ENCODE results near the gene REXO1. TPM values are rescaled to one million over a fixed set of nuclear protein-coding genes. Genes with fewer than 3 reads are reported as not detected.

Gene REXO1
- total RNA-seq, 2 experiments from 2014 or later: 53.1 to 54.2 TPM

DNA sequence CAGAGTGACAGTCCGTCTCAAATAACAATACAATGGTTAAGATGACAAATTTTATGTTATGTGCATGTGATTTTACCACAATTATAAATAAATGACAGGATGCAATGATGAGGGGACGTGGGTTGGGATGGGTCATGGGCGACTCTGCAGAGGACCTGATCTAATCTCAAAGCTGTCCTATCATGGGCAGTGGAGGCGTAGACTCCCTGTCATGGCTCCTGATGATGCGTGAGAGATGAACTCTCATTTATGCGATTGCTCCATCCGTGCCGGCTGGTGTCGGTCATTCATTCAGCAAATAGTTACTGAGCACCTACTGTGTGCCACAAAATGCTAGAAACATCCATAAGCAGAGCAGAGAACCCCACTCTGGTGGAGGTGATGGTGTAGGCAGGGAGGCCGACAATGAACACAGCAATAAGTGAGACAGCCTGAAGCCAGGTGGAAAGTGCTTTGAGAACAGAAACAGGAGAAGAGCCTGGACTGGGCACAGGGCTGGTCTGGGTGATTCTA is 1.7 kb upstream of the REXO1 start:
- no peak for DNase-seq
- Mint-ChIP-seq H3K27ac (no peak overlapping the region), H3K4me3 (no peak overlapping the region), H3K9me3 (no peaks in the 10 kb centered on the region), H3K36me3 (peaks cover 15% of the 10 kb centered on the region), H3K4me1 (peaks cover 49% of the 10 kb centered on the region), H3K27me3 (no peaks in the 10 kb centered on the region)

DNA sequence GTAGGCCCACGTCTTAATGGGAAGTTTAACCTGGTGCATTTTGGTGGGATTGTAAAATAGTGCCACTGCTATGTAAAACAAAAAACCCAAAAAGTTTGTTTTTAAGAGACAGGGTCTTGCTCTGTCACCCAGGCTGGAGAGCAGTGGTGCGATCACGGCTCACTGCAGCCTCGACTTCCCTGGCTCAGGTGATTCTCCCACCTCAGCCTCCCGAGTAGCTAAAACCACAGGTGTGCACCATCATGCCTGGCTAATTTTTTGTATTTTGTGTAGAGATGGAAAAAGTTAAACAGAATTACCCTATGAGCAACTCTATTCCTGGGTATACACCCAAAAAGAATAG is 820 bp upstream of the REXO1 start:
- Mint-ChIP-seq H3K4me3 (peak overlapping the region; percentile 74), H3K27ac (peak overlapping the region; percentile 68), H3K27me3 (no peaks in the 10 kb centered on the region), H3K9me3 (no peaks in the 10 kb centered on the region), H3K36me3 (peaks cover 15% of the 10 kb centered on the region), H3K4me1 (peaks cover 45% of the 10 kb centered on the region)
- no peak for DNase-seq

DNA sequence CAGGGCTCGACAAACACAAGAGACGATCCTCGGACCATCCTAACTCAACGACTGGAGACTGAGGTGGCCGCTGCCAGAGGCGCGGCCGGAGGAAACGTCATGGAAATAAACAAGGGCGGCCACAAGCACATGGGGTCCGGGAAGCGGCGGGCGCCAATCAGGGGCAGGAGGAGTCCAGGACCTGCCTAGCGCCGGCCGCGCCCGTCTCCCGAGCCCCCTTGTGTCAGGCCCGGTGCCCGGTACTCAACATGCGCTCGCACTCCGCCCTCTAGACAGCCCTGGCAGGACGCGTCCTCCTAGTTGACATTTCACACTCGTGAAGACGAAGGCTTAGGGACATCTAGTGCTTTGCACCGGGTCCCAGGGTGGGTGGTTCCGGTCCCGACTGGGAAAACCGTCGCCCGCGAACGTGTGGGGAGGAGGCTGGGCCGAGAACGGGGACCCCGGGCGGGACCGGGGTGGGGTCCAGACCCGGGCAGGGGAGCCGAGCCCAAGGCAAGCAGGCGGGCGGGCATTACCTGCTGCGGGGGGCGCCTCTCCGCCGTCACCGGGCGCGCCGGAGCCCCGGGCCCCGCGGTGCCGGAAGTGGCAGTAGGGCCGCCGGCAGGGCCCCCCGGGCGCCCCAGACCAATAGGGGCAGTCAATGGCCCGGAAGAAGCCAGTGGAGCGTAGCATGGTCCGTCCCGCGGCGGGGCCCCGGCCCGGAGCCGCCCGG is 442 bp downstream of the REXO1 start:
- H3K27me3 Mint-ChIP-seq: no peaks in the 10 kb centered on the region
- H3K27ac Mint-ChIP-seq: peak overlapping the region; percentile 94
- H3K9me3 Mint-ChIP-seq: no peaks in the 10 kb centered on the region
- H3K4me1 Mint-ChIP-seq: peaks cover 43% of the 10 kb centered on the region
- DNase-seq: peak; percentile 61
- peak overlapping the region; percentile 92 for H3K4me3 Mint-ChIP-seq
- peaks cover 11% of the 10 kb centered on the region for H3K36me3 Mint-ChIP-seq

DNA sequence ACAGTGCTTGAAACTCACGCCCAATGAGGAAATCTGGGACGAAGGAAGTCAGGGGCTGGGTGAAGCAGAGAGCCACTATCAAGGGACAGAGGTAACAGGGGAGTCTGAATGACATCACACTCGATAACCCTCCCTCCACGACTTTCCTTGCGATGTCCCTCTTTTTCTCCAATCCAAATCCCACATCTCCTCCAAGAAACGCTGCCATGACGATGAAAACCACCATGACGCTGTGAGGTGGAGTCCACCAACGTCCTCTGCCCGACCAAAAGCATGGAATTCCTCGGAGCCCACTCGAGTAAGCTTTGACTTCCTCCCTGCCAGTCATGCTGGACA is 967 bp downstream of the REXO1 start:
- Mint-ChIP-seq H3K9me3 (no peaks in the 10 kb centered on the region), H3K27me3 (no peaks in the 10 kb centered on the region), H3K4me1 (peaks cover 42% of the 10 kb centered on the region), H3K4me3 (peak overlapping the region; percentile 92), H3K36me3 (peaks cover 11% of the 10 kb centered on the region), H3K27ac (peak overlapping the region; percentile 94)
- DNase-seq: no peak

DNA sequence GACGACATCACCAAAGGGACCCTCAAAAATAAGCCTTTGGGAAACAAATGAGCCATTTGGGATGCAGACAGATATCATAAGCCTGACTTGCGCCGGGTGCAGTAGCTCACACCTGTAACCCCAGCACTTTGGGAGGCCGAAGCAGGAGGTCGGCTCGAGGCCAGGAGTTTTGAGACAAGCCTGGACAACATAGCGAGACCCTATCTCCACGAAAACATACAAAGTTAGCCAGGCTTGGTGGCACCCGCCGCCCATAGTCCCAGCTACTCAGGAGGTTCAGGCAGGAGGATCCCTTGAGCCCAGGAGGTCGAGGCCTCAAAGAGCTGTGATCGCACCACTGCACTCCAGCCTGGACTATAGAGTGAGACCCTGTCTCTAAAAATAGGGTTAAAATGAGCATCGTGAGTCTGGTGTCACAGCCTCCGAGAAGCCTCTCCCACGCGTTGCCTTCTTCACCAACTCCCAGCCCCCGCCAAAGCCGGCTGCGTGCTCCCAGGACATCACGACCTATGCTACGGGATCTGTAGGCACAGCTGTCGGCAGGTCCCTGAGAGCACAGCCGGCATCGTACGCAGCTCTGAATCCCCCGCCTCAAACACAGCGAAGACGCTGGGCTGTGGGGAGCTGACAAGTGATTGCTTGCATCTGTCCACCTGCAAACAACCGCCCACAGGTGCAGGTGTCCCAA is 1.6 kb downstream of the REXO1 start:
- H3K36me3 Mint-ChIP-seq: peaks cover 11% of the 10 kb centered on the region
- peaks cover 41% of the 10 kb centered on the region for H3K4me1 Mint-ChIP-seq
- peak overlapping the region; percentile 92 for H3K4me3 Mint-ChIP-seq
- H3K27me3 Mint-ChIP-seq: no peaks in the 10 kb centered on the region
- H3K9me3 Mint-ChIP-seq: no peaks in the 10 kb centered on the region
- no peak for DNase-seq
- H3K27ac Mint-ChIP-seq: peak overlapping the region; percentile 94

DNA sequence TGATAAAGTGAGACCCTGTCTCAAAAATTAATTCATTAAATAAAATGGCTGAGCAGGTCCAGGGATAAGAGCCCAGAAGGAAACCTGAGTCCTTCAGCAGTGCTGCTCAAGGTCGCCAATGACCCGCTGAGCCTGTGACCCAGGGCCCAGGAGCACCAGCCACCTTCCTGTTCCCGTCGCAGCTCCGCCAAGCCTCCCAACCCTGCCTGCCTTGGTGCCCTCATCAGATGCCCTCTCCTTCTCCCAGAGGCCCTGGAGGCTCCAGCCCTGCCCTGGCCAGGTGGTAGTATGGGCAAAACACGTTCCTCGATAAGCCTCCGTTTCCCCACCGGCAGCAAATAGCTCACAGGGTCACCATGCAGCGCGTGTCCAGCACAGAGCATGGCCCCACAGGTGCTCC is 2.6 kb downstream of the REXO1 start:
- H3K27me3 Mint-ChIP-seq: no peaks in the 10 kb centered on the region
- H3K4me3 Mint-ChIP-seq: no peak overlapping the region
- no peak overlapping the region for H3K27ac Mint-ChIP-seq
- DNase-seq: no peak
- peaks cover 9% of the 10 kb centered on the region for H3K36me3 Mint-ChIP-seq
- H3K9me3 Mint-ChIP-seq: no peaks in the 10 kb centered on the region
- peaks cover 41% of the 10 kb centered on the region for H3K4me1 Mint-ChIP-seq

DNA sequence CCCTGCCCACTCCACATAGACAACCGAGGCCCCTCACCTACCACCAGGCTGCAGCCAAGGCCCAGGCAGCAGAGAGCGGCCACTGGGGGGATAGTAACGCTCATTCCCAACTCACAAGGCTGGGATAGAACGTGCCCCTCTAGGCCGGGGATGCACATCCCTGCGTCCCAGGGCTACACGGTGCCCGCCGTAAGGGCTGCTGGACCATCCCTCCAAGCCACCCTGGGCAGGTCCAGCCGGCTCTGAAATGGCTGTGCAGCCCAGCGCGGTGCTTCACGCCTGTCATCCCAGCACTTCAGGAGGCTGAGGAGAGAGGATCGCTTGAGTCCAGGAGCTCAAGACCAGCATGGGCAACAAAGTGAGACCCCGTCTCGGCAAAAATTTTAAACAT is 3.2 kb downstream of the REXO1 start:
- peaks cover 42% of the 10 kb centered on the region for H3K4me1 Mint-ChIP-seq
- no peak for DNase-seq

DNA sequence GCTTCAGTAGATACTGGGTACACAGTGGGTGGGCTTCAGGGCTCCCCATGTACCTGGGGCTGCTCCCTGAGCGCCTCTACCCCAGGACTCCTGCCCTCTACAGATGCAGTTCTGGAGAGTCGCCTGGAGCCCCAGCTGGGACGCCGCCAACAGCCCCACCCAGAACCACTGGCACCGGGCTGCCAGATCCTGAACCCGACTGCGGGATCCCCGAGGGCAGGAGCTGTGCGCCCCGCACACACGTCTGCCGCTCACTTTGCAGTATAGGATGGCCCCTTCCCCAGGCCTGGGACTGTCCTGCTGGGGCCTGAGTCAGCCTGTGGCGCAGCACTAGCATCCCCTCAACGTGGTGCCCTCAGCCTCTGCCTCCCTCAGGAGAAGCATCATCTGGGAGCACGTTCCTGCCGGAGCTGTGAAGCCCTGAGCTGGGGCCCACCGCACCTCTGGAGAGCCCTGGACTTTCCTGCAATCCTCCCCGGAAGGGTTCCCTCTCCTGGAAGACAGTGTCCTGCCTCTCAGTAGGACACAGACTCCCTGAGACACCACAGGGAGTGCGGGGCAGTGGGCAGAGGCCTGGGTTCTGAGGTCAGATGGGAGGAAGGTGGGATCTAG is 3.7 kb downstream of the REXO1 start:
- H3K36me3 Mint-ChIP-seq: peaks cover 9% of the 10 kb centered on the region

More for the DNA sequence above, 3.2 kb downstream of the REXO1 start:
- no peaks in the 10 kb centered on the region for H3K9me3 Mint-ChIP-seq
- no peak overlapping the region for H3K4me3 Mint-ChIP-seq
- H3K27ac Mint-ChIP-seq: no peak overlapping the region
- no peaks in the 10 kb centered on the region for H3K27me3 Mint-ChIP-seq
- H3K36me3 Mint-ChIP-seq: peaks cover 9% of the 10 kb centered on the region

DNA sequence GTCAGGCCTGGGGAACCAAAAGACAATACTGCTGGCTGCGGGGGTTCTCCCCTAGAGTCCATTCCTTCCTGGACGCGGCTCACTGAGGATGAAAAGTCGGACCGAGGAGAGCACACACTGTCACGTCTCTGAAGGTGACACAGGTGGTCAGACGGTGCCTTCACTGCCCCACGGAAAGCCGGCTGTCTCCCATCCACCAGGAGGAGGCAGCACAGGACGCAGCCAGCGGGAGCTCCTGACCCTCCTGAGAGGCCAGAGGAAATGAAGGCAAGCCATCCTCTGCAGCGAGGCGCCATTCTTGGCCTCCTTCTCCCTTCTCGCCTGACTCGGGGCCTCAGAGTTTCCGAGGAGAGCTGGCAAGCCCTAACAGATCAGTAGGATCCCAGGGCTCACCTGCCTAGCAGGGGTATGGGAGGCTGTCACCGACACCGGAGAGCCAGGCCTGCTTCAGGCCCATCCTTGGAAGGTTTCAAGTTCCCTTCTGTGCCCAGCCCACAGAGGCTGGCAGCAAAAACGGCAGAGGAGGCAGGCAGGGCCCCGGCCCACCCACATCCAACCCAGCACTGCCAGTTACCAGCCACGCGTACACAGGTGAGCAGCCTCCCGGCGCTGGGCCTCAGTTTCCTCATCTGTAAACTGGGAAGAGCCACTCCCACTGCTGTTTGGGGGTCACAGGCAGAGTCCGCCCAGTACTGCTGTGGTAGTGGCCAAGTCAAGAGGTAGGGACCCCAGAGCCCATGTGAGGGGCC is 4.5 kb downstream of the REXO1 start:
- no peak overlapping the region for H3K27ac Mint-ChIP-seq
- no peaks in the 10 kb centered on the region for H3K9me3 Mint-ChIP-seq
- peaks cover 11% of the 10 kb centered on the region for H3K36me3 Mint-ChIP-seq
- DNase-seq: no peak
- H3K4me3 Mint-ChIP-seq: no peak overlapping the region
- H3K4me1 Mint-ChIP-seq: peaks cover 36% of the 10 kb centered on the region
- H3K27me3 Mint-ChIP-seq: no peaks in the 10 kb centered on the region

More for the DNA sequence above, 3.7 kb downstream of the REXO1 start:
- Mint-ChIP-seq H3K4me3 (no peak overlapping the region), H3K27me3 (no peaks in the 10 kb centered on the region), H3K9me3 (no peaks in the 10 kb centered on the region), H3K27ac (no peak overlapping the region), H3K4me1 (peaks cover 43% of the 10 kb centered on the region)
- no peak for DNase-seq

DNA sequence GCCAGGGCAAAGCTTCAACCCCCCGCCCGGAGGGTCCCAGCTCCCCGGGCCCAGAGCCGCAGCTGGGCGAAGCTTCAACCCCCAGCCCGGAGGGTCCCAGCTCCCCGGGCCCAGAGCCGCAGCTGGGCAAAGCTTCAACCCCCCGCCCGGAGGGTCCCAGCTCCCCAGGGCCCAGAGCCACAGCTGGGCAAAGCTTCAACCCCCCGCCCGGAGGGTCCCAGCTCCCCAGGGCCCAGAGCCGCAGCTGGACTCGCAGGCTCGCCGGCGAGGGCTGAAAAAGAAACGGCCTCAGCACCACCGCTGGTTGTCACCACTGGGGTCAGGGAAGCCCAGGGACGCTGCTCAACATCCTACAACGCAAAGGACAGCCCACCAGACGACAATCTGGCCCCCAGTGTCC is 5.2 kb downstream of the REXO1 start:
- H3K9me3 Mint-ChIP-seq: no peaks in the 10 kb centered on the region
- no peak overlapping the region for H3K27ac Mint-ChIP-seq
- H3K36me3 Mint-ChIP-seq: peaks cover 11% of the 10 kb centered on the region
- no peak for DNase-seq
- no peak overlapping the region for H3K4me3 Mint-ChIP-seq
- H3K4me1 Mint-ChIP-seq: peaks cover 37% of the 10 kb centered on the region
- no peaks in the 10 kb centered on the region for H3K27me3 Mint-ChIP-seq

DNA sequence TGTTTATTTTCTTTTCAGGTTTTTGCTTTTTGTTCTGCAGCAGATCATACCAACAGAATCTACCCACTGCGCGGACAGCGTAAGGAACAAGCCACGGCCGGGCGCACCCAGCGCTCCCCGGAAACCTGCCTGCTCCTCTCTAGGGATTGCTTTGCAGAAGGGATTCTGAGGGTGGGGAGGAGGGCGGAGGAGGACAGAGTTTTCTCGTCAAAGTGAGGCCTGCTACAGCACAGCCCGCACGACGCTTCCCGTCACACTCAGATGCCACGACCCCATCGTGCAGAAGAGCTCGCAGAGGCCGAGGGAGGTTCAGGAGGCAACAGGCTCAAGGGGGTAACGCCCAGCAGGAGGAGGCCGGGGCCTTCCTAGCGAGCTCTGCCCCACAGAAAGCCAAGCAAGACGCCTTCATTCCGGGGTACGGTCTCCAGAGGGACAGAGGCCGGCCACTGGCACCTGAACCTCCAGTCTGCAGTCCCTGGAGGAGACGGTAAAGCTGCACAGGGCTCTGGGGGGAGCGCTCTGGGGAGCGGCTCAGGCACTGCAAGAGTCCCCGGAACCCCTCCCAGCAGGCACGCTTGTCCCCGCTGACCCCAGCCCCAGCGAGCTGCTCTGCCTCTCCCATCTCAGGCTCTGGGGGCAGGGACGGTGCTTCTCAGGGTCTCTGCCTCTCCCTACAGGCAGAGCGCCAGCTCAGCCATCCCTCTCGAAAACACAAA is 6.9 kb downstream of the REXO1 start:
- Mint-ChIP-seq H3K27me3 (no peaks in the 10 kb centered on the region), H3K27ac (no peak overlapping the region), H3K9me3 (no peaks in the 10 kb centered on the region), H3K36me3 (peaks cover 5% of the 10 kb centered on the region), H3K4me3 (no peak overlapping the region), H3K4me1 (peaks cover 26% of the 10 kb centered on the region)
- no peak for DNase-seq

DNA sequence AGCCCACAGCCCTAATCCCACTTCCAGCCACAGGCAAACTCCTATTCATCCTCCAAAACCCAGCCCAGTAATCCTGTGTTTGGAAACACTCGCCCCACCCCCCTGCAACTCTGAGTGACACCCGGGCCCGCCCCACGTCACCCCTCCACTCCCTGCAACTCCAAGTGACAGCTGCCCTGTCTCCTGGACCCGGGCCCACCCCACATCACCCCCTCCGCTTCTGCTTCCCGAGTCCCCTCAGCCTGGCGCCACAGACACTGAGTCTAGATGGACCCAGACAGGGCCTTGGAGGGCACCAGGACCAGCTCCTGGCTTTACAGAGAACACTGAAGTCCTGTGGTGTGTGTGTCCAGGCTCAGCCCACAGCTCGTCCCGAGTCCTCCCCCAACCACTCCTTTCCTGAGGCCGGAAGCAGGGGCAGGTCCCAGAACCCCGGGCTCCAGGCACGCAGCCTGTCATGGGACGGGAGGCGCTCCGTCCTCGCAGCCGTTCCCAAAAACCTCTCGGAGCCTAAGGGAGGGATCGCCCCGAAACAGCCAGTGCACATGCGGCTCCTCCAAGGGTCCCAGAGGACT is 7.7 kb downstream of the REXO1 start:
- no peak overlapping the region for H3K27ac Mint-ChIP-seq
- no peaks in the 10 kb centered on the region for H3K27me3 Mint-ChIP-seq
- peaks cover 22% of the 10 kb centered on the region for H3K4me1 Mint-ChIP-seq
- DNase-seq: no peak
- H3K9me3 Mint-ChIP-seq: no peaks in the 10 kb centered on the region
- H3K4me3 Mint-ChIP-seq: no peak overlapping the region
- H3K36me3 Mint-ChIP-seq: peaks cover 2% of the 10 kb centered on the region

DNA sequence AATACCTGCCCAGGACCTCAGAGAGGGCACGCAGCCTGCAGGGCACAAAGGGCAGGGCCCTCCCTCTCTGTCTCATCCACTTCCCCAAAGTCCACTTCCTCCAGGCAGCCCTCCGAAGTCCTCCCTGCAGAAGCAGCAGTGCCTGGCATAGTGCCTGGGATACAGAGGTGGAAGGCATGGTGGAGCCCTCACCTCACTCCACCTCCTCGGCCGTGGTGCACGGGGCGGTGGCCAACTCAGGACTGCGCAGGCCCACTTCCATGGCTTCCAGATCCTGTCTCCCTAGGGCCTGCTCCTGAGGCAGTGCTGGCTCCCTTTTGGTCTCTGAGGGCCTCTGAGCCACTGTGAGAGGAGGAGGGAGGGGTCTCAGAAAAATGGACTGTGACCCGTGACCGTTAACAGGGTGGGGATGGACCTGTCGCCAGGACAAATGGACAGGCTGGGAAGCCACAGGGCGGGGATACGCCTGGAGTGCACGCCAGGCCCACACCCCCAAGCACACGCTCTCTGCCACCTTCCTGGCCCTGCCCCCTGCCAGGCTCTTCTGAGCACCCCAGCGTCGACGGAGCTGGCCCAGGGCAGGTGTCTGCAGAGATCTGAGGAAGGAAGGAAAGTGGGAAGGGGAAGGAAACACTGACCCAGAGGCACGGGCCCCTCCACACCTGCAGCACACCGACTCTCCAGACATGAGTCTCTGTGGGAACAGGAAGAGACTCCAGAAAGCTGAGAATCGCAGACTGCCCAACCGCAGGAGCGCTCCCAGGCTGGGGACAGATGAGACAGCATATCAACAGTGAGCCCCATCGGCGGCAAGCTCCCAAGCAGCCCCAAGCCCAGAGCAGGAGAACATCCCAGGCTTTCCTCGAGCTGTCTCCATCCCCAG is 8.4 kb downstream of the REXO1 start:
- Mint-ChIP-seq H3K9me3 (no peaks in the 10 kb centered on the region), H3K27ac (peak overlapping the region; percentile 67), H3K27me3 (no peaks in the 10 kb centered on the region), H3K4me1 (peaks cover 21% of the 10 kb centered on the region), H3K36me3 (peaks cover 2% of the 10 kb centered on the region), H3K4me3 (no peak overlapping the region)
- no peak for DNase-seq
